Skin epidermis (tissue), 12 donors: ENCODE measurements around the gene SPI1.
A peak's percentile ranks its signal among the peaks of the same experiment; 100 is the strongest.

Experiments
- H3K27ac ChIP-seq, 21 experiments: fragments of 200-600 bp; sonication (generic) in 11 of 21; one replicate each; pipeline ENCODE4 v1.5.0; 2020; ENCODE audit warnings: mild to moderate bottlenecking in 3 of 21, inconsistent platforms in 2 of 21, moderate library complexity in 2 of 21
- H3K4me3 ChIP-seq, 7 experiments: fragments of 200-600 bp; sonication (generic) in 2 of 7; one replicate each; pipeline ENCODE4 v1.5.0; 2020; ENCODE audit warnings: inconsistent platforms in 2 of 7, mild to moderate bottlenecking in 2 of 7, moderate library complexity in 1 of 7

Gene SPI1

GRCh38 chr11:47407746-47408590 is 29.6 kb upstream of the SPI1 start, which contains the start of gene SLC39A13:
TSS of gene SLC39A13 (plus strand) at chr11:47408590. CDS start at chr11:47410095, 1,505 bp downstream.
- Histone ChIP-seq H3K27ac (peak within 1 kb of the TSS; percentile 54 to 98 (median 93)), H3K4me3 (peak within 1 kb of the TSS; percentile 55 to 75 (median 62))

GRCh38 chr11:47406896-47407745 is 28.8 kb upstream of the SPI1 start:
- Histone ChIP-seq H3K27ac (peak overlapping the region in 20 of 21 experiments; percentile 79 to 98 (median 92)), H3K4me3 (peak overlapping the region; percentile 55 to 75 (median 62))

- H3K4me3 ChIP-seq = no peak overlapping the region
- H3K27ac ChIP-seq = peak overlapping the region in 2 of 21 experiments; percentile 4 to 10
Measured at GRCh38 chr11:47403571-47403970, 25.2 kb upstream of the SPI1 start.

- H3K4me3 ChIP-seq = no peak overlapping the region
- peak overlapping the region in 2 of 21 experiments; percentile 4 to 10 for H3K27ac ChIP-seq
Measured at GRCh38 chr11:47403135-47403534, 24.8 kb upstream of the SPI1 start.

GRCh38 chr11:47400768-47401279 is 22.5 kb upstream of the SPI1 start:
- peak overlapping the region in 20 of 21 experiments; percentile 12 to 89 (median 84) for H3K27ac ChIP-seq
- H3K4me3 ChIP-seq = peak overlapping the region in 5 of 7 experiments; percentile 27 to 48 (median 33)

GRCh38 chr11:47399860-47400767 is 21.8 kb upstream of the SPI1 start:
- peak overlapping the region in 20 of 21 experiments; percentile 12 to 89 (median 84) for H3K27ac ChIP-seq
- H3K4me3 ChIP-seq = peak overlapping the region; percentile 27 to 48 (median 35)

GRCh38 chr11:47398551-47398950 is 20.2 kb upstream of the SPI1 start:
- Histone ChIP-seq H3K4me3 (no peak overlapping the region), H3K27ac (peak overlapping the region in 5 of 21 experiments; percentile 7 to 86 (median 40))

GRCh38 chr11:47398011-47398410 is 19.7 kb upstream of the SPI1 start:
- no peak overlapping the region for H3K4me3 ChIP-seq
- peak overlapping the region in 5 of 21 experiments; percentile 3 to 46 (median 38) for H3K27ac ChIP-seq

- Histone ChIP-seq H3K4me3 (no peak overlapping the region), H3K27ac (peak overlapping the region; percentile 85 to 100 (median 94))
Measured at GRCh38 chr11:47396049-47396320, 17.6 kb upstream of the SPI1 start.

- H3K4me3 ChIP-seq = peak overlapping the region in 5 of 7 experiments; percentile 11 to 28 (median 17)
Measured at GRCh38 chr11:47395223-47396048, 17.1 kb upstream of the SPI1 start.

GRCh38 chr11:47394322-47395222 is 16.2 kb upstream of the SPI1 start:
- peak overlapping the region in 5 of 7 experiments; percentile 11 to 28 (median 17) for H3K4me3 ChIP-seq

More at GRCh38 chr11:47395223-47396048, 17.1 kb upstream of the SPI1 start:
- H3K27ac ChIP-seq = peak overlapping the region; percentile 85 to 100 (median 94)

GRCh38 chr11:47394050-47394321 is 15.6 kb upstream of the SPI1 start:
- Histone ChIP-seq H3K4me3 (peak overlapping the region in 2 of 7 experiments; percentile 12 to 14), H3K27ac (peak overlapping the region; percentile 85 to 100 (median 94))

More at GRCh38 chr11:47394322-47395222, 16.2 kb upstream of the SPI1 start:
- H3K27ac ChIP-seq = peak overlapping the region; percentile 85 to 100 (median 94)

- H3K4me3 ChIP-seq = peak overlapping the region in 1 of 7 experiments; percentile 14
- peak overlapping the region in 20 of 21 experiments; percentile 85 to 100 (median 94) for H3K27ac ChIP-seq
Measured at GRCh38 chr11:47393163-47394049, 15.1 kb upstream of the SPI1 start.

GRCh38 chr11:47392546-47393162 is 14.3 kb upstream of the SPI1 start:
- Histone ChIP-seq H3K4me3 (no peak overlapping the region), H3K27ac (peak overlapping the region in 20 of 21 experiments; percentile 31 to 100 (median 94))

GRCh38 chr11:47391711-47392432 is 13.5 kb upstream of the SPI1 start:
- no peak overlapping the region for H3K4me3 ChIP-seq
- H3K27ac ChIP-seq = peak overlapping the region in 18 of 21 experiments; percentile 66 to 100 (median 94)
